NCI-H1417 (cell line): Measurements from ENCODE around the gene EIF1AD.
"Not testable (repeated sequence)": the region's sequence is repeated elsewhere in the genome, so short reads cannot be mapped to it uniquely, and the experiment has no call there.

ENCODE experiments used
- DNase-seq, 3 experiments: peaks; one replicate each; lab custom pipeline; 2025; lab: John Stamatoyannopoulos, UW

Gene EIF1AD

GRCh38 chr11:65968600-65969482 is 33.1 kb downstream of the EIF1AD start:
- DNase-seq, result no peak

- no peak for DNase-seq
Observed at GRCh38 chr11:65967329-65967934, 34.5 kb downstream of the EIF1AD start.

GRCh38 chr11:65965986-65966762 is 35.8 kb downstream of the EIF1AD start:
- no peak for DNase-seq

- no peak for DNase-seq
Observed at GRCh38 chr11:65964906-65965305, 37.1 kb downstream of the EIF1AD start.

GRCh38 chr11:65962141-65962564 is 39.8 kb downstream of the EIF1AD start:
- no peak for DNase-seq

- DNase-seq, result peak; percentile 97 to 99 (median 97)
Observed at GRCh38 chr11:65961267-65962140, 40.5 kb downstream of the EIF1AD start, which contains the start of gene SART1. SART1 (plus strand) TSS chr11:65961734; CDS start chr11:65961781, 47 bp downstream.

GRCh38 chr11:65960824-65961266 is 41.1 kb downstream of the EIF1AD start:
- DNase-seq, result no peak

GRCh38 chr11:65958774-65959420 is 43.1 kb downstream of the EIF1AD start:
- DNase-seq, result no peak

GRCh38 chr11:65958291-65958690 is 43.7 kb downstream of the EIF1AD start:
- DNase-seq, result no peak

GRCh38 chr11:65954771-65955170 is 47.2 kb downstream of the EIF1AD start:
- DNase-seq, result no peak

GRCh38 chr11:65953471-65953870 is 48.5 kb downstream of the EIF1AD start:
- DNase-seq, result no peak

- DNase-seq, result no peak
Observed at GRCh38 chr11:65952052-65952521, 49.9 kb downstream of the EIF1AD start.

GRCh38 chr11:65951641-65952040 is 50.3 kb downstream of the EIF1AD start:
- DNase-seq, result not testable (repeated sequence)

- DNase-seq, result not testable (repeated sequence)
Observed at GRCh38 chr11:65950711-65951110, 51.2 kb downstream of the EIF1AD start.

- no peak for DNase-seq
Observed at GRCh38 chr11:65947603-65948125, 54.3 kb downstream of the EIF1AD start.

- DNase-seq, result no peak
Observed at GRCh38 chr11:65947133-65947532, 54.8 kb downstream of the EIF1AD start.

GRCh38 chr11:65946655-65947054 is 55.3 kb downstream of the EIF1AD start:
- no peak for DNase-seq
